Fibroblast of lung (primary cell): Measurements from ENCODE around the gene PRDM16.

ENCODE experiments used
- EZH2 ChIP-seq: IDR thresholded peaks from 2 replicates; pipeline ENCODE4 v1.5.1; 2012; ENCODE audit warnings: low read length, control low read depth, mild to moderate bottlenecking; ENCODE audit errors: missing control alignments
- TF ChIP-seq, protein P1 (sequence below), 2 donors: IDR thresholded peaks in 1 of 2; conservative IDR thresholded peaks in 1 of 2; 1 replicate in 1 of 2; 2 replicates in 1 of 2; pipeline ENCODE4 v1.5.1; 2011 to 2012; ENCODE audit warnings: low read length in 2 of 2, control low read depth in 1 of 2, inconsistent platforms in 1 of 2, low read depth in 1 of 2, mild to moderate bottlenecking in 1 of 2

- TF ChIP-seq, protein P1, sequence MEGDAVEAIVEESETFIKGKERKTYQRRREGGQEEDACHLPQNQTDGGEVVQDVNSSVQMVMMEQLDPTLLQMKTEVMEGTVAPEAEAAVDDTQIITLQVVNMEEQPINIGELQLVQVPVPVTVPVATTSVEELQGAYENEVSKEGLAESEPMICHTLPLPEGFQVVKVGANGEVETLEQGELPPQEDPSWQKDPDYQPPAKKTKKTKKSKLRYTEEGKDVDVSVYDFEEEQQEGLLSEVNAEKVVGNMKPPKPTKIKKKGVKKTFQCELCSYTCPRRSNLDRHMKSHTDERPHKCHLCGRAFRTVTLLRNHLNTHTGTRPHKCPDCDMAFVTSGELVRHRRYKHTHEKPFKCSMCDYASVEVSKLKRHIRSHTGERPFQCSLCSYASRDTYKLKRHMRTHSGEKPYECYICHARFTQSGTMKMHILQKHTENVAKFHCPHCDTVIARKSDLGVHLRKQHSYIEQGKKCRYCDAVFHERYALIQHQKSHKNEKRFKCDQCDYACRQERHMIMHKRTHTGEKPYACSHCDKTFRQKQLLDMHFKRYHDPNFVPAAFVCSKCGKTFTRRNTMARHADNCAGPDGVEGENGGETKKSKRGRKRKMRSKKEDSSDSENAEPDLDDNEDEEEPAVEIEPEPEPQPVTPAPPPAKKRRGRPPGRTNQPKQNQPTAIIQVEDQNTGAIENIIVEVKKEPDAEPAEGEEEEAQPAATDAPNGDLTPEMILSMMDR (conservative IDR thresholded peaks at IDR 0.05 in 1 of 2, IDR thresholded peaks at IDR 0.05 in 1 of 2; ENCODE audit: low read depth in 1 of 2, low read length in 2 of 2), result no peak
- TF ChIP-seq EZH2, result no peak
These were observed 277.5 kb downstream of the PRDM16 start for GRCh38 chr1:3346478-3346877.
